G401.6 (cell line): ENCODE results near the gene SPTBN5.
A peak's percentile ranks its signal among the peaks of the same experiment; 100 is the strongest.

Source experiments
- FAIRE-seq: peaks from 2 replicates; lab custom pipeline; 2012; peaks lifted over from hg19 to GRCh38; lab: Jason Lieb, UNC

The SPTBN5 gene

DNA sequence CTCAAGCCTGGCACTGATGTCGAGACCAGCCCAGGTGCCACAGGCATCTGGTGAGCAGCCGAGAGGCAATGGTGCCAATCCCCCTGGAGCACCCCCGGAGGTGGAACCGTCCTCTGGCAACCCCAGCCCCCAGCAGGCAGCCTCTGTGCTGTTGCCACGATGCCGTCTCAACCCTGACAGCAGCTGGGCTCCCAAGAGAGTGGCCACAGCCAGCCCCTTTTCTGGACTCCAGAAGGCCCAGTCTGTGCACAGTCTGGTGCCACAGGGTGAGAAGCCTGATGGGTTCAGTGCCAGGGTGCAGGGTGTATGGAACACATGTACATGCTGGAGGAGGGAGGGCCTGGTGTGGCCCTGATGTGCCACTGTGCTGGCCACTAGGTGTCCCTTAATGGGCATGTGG lies 70.9 kb downstream of the SPTBN5 start:
- no peak for FAIRE-seq

DNA sequence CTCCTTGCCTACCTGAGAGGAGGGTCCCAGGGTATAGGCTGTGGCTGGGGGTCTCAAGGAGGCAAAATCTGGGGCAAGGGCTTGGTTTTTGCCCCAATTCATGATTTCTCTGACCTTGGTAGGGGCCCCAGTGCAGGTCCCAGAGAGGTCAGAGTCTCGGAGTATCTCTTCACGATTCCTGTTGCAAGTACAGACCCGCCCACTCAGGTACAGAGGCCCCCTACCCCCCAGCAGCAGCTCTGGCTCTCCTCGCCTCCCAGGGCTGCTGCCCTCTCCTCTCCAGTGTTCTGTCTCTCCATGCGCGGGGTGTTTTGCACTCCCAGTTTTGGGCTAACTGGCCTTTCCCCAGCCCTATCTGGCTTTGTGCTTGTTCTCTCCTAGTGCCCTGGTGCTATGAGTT lies 71.4 kb downstream of the SPTBN5 start:
- no peak for FAIRE-seq

DNA sequence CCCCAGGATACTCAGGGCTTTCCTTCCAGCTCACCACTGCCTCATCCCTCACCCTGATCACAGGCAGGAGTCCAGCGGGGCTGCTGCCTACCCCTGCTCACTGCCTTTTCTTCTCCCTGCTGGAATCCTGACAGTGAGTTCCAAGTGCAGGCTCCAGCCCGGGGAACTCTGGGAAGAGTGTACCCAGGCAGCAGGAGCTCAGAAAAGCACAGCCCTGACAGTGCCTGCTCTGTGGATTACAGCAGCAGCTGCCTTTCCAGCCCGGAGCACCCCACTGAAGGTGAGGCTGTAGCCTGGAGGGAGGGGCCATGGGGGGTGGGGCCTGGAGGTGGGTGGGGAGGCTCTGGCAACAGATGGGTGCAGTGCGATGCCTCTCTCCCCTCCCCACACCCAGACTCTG lies 72.0 kb downstream of the SPTBN5 start:
- FAIRE-seq: no peak

DNA sequence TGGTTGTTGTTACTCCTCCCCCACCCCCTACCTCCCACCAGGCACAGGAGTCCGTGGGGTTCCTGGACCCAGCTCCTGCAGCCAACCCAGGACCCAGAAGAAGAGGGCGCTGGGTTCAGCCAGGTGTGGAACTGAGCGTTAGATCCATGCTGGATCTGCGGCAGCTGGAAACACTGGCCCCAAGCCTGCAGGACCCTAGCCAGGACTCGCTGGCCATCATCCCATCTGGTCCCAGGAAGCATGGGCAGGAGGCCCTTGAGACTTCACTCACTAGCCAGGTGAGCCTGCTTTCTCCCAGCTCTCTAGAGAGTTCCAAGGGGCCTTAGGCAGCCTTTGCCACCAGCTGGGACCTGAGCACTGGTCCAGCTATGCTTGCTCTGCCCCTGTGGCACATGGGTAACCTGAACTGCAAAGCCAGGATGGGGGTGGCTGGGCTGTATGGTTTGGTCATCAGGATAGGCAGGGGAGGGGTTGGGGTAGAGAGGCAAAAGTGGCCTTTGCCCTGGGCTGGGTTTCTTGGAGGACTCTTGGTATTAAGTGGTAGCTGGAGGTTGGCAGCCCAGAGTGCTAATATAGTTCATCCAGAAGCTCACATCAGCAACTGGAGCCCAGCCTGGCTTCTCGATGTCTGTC lies 72.9 kb downstream of the SPTBN5 start:
- no peak for FAIRE-seq

DNA sequence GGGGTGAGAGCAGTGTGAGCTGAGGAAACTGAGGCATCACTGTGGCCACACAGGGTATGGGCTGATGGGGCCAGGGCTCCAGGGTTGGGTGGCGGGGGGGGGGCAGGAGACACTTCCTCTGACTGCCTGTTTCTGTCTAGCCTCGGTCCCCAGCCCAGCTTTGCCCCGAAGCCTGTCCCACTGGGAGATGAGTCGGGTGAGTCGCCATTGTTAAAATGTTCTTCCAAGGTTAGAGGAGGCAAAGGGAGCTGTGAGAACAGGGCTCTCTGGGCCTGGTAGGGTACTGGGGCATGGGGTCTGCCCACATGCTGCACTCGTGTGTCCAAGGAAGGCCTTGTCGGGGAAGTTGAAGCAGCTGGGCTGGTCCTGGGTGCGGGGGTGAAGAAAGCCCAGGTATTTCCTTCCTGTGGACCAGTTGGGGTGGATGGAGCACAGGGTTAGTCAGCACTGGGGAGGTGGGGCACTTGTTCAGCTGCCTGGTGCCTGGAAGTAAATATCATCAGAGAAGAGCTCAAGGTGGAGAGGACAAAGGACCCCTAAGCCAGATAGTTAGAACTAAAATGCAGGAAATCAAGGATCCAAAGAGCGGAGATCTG lies 74.3 kb downstream of the SPTBN5 start:
- FAIRE-seq: no peak

DNA sequence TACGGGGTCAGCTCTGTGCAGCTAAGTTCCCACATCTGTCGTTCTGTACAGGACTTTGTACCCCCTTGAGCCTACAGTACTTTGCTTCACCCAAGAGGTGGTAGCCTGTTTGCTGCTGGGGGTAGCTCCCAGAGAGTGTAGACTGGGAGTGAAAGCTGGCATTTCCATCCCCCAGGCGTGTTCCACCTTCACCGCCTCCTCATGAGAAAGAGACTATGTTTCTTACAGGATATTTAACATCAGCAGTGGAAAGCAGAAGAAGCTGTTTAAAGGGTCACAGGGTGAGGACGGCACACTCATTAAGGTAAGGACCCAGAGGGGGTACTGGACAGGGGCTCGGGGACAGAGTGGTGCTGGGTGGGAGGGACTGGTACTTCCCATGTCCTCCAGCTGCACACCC lies 76.1 kb downstream of the SPTBN5 start:
- FAIRE-seq: no peak

DNA sequence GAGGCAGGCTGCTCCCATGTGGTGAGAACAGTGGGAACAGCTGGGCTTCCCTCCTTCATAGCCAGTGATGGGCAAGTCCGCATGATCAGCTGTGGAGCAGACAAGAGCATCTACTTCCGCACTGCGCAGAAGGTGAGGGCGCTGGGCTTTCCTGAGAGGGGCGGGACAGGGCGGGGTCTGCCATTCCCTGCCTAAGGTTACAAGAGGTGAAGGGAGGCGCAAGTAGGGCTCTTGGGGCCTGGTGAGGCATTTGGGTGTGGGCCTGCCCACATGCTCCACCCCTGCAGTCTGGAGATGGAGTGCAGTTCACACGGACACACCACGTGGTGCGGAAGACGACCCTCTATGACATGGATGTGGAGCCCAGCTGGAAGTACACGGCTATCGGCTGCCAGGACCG lies 76.5 kb downstream of the SPTBN5 start:
- no peak for FAIRE-seq

DNA sequence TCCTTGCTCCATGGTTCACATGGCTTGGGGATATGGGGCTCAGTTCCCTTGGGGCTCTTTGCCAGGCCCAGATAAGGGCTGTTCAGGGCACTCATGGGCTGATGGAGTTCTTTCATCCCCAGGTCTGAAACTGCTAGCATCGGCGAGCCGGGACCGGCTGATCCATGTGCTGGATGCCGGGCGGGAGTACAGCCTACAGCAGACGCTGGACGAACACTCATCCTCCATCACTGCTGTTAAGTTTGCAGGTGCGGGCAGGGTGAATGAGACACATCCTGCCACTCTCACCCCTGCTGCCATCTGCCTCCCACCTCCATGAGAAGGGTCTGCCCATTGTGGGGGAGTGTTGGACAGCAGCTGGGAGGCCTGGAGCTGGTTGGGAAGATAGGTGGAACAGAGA lies 77.1 kb downstream of the SPTBN5 start:
- no peak for FAIRE-seq

DNA sequence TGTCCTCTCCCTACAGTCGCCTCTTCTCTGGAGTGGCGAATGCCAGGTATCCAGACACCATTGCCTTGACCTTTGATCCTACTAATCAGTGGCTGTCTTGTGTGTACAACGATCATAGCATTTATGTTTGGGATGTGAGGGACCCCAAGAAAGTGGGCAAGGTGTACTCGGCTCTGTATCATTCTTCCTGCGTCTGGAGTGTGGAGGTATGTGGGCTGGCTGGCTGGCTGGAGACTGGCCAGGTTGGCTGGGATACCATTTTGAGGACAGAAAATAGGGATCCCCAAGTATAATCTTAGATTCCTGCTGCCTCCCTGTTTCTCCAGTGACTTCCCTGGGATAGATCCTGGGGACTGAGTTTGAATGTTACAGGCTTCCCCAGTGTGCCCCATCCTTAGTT lies 79.3 kb downstream of the SPTBN5 start:
- no peak for FAIRE-seq

DNA sequence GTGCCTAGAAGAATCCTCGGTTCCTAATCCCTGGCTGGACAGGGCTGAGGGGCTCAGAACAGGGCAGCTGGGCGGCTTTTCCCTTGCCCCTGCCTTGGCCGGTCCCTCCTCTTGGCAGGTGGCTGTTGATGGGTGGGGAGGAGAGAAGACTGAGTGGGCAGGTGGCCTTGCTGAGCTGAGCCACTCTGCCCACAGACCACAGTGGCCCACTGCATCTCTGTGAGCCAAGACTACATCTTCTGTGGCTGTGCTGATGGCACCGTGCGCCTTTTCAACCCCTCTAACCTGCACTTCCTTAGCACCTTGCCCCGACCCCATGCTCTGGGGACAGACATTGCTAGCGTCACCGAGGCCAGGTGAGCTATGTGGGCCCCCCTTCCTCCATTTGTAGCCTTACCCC lies 80.4 kb downstream of the SPTBN5 start:
- FAIRE-seq: no peak

DNA sequence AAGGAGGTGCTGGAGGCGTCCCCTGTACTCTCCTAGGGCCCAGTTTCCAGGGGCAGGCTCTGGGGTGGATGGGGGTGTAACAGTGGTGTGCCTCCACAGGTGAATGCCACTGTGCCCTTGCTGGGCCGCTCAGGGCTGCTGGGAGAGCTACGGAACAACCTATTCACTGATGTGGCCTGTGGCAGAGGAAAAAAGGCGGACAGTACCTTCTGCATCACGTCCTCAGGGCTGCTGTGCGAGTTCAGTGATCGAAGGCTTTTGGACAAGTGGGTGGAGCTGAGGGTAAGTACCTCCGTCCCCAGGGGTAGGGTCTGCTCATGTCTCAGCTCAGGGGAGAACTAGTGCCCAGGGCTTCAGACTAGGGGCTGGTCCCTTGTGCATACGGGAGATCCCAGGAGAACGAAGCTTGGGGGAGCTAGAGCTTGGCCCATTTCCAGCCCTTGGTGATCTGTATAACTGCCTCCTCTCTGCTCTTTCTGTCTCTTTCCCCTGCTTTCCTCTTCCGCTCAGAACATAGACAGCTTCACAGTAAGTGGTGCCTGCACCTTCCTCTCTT lies 81.0 kb downstream of the SPTBN5 start:
- no peak for FAIRE-seq

DNA sequence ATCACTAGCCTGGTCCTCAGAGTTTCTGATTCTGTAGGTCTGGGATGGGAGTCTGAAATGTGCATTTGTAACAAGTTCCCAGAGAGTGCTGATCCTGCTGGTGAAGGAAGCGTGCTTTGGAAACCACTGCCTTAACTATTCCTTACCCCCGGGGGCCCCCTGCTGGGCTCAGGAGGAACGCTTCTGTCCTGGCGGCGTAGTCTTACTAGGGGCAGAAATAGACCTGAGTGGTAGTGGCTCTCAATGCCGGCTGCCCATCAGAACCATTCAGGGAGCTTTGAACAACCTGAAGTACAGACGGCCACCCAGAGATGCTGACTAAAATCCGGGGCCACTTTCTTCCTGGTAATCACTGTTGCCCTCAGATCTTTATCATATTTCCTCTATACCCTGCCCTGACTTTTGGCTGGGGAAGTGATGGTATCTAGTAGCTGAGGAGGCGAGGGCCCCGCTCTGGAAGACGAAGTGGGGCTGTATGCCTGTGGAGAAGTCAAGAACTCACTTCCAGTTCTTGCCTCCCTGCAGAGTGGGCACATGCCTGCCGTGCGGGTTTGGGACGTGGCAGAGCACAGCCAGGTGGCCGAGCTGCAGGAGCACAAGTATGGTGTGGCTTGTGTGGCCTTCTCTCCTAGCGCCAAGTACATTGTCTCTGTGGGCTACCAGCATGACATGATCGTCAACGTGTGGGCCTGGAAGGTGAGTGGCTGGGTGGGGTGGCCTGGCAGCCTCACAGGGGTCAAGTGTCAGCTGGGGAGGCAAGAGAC lies 82.2 kb downstream of the SPTBN5 start:
- peak; percentile 68 for FAIRE-seq

DNA sequence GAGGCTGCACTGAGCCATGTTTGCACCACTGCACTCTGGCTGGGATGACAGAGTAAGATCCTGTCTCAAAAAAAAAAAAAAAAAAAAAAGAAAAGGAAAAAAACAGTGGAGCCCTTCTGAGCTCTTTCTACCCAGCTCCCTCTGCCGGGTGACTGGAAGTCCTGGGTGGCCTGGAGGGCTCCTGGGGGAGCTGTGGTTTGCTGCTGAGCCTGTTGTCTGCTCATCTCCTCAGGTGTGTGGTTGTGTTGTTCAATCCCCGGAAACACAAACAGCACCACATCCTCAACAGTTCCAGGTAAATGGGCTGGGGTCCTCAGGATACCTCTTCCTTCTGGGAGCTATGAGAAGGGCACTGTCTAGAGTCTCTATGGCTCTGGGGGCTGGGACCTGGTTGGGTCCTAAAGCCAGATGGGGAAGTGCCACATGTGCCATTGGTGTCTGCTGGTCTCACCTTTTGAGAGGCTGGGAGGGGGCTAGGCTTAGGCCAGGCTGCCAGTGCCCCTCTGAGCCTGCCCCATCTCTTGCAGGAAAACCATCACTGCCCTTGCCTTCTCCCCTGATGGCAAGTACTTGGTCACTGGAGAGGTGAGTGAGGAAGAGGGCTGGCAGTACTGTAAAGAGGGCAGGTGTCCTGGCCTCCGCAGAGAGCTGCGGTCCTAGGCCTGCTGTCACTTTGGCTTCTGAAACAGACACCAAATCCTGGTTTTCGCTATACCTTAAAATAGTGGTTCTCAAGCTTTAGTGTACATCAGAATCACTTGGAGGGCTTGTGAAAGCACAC lies 83.0 kb downstream of the SPTBN5 start:
- FAIRE-seq: no peak

DNA sequence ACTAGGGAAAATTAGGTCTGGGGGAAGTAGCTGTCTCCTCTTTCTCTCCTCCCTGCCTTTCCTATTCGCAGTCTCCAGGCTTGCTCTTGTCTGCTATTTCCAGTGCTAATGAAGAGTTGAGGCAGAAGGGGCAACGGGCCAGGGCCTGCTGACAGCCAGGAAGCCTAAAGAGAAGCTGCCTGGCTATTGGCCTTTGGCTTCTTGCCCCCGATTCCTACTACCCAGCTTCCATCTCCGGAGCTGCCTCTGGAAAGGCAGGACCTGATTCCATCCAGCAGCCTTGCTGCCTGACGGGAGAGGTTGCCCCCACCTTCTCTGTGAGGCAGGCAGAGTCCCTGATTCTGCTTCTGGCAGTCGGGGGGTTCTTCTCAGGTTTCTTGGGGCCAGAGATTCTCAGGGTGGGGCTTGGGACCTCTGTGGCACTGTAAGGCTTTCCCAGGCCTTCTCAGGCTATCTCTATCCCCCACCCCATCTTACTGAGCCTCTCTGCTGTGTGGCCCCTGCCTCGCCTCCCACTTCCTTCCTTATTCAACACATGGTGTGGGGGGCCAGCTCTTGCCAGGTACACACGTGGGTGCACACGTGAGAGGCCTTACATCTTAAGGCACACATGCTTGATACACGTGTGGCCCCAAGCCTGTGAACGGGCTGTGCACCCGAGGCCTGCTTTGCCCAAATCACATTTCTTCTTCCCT lies 84.2 kb downstream of the SPTBN5 start:
- no peak for FAIRE-seq

DNA sequence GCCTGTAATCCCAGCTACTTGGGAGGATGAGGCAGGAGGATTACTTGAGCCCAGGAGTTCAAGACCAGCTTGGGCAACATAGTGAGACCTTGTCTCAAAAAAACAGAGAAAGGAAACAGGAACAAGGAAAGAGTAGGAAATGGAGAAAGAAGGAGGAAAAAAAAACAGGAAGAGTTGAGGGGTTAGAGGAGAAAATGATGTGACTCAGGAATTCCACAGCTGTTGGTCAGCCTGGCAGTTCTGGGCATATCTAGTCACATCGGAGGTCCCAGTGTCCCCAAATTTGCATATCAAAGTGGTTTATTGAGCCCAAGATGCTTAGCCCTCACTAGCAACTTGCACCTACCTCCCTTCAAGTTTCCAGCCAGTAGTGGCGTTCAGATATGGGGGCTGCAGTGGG lies 84.7 kb downstream of the SPTBN5 start:
- no peak for FAIRE-seq

DNA sequence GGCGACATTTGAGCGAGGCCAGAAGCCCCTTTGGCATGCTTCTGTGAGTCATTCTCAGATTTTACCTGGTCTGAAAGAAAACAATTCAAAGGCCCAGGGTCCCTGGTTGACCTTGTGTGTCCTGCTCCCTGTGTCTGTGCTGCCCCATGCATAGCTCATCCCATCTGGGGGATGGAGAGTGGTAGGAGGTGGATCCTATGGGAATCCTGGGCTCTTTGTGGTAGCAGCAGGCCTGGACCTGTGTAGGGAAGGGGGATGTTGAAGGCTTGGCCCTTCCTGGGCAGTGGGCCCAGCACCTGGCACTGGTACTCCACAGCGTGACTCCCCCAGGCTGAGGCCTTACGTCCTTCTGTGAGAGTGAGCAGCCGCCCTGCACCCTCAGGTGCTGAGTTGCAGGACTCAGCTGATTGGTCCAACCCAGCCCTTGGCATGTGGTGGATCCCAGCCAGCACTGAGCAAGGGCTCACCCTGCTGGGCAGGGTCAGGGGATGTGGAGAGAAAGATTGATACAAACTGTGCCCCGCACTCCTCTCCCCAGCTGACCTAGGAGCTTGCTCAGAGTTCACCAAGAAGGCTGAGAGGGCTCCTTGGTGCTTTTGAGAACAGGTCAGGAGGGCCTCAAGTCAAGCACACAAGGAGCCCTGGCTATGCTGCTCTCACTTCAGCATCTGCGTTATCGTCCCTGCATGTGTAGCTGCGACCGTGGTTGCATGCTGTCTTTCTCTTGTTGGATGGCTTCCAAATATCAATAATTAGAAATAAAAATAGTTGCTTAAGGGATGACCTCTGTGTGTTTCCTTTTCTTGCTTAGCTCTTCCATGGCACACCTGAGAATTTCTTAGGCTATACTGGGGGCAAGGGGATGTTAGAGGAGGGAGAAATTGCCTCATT lies 87.3 kb downstream of the SPTBN5 start:
- FAIRE-seq: no peak

DNA sequence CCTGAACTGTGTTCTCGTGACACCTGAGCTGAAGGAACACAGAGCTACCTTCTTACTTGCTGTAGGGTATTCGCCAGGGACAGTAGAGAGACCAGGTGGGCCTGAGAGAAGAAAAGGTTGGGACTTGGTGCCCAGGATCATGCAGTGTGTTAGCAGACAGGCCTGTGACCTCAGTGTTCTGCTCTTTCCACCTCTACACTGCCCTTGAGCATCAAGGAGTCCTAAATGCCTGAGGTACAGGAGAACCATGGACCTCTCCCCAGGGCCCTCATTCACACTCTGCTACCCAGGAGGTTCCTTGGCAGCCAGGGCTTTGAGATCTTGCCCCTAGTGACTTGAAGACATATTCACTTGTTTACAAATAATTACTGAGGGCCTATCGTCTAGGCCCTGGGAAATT lies 88.1 kb downstream of the SPTBN5 start:
- FAIRE-seq: no peak

DNA sequence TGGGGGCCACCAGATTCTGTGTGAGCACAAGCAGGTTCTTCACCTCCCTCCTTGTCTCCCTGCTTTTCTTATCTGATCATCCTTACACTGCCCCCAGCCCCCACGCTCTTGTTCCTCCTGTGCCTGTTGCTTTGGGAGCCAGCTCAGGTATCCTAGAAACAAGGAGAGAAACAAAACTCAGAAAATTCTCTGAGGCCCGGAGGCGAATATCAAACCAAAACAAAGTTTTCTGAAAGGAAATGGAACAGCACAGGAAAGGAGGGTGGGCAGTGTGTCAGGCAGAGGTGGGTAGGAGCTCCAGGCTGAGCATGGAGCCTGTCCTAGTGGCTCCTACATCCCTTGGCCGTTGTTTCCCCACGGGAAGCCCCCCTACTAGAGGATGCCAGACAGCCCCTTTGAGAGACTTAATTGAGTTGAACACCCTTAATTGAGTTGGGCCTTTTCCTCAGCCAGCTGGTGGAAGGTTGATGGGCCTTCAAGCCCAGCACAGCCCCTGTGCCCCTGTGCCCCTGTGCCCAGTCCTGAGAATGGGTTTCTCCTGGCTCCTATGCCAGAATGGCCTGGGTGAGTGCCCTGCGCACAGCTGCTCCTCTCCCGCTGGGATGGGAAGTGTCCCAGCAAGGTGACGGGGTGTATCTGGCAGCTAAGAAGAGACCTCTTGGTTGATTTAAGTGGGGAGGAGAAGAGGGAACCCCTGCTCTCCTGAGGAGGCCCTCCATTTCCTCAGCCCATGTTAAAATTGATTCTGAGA lies 88.8 kb downstream of the SPTBN5 start:
- no peak for FAIRE-seq

DNA sequence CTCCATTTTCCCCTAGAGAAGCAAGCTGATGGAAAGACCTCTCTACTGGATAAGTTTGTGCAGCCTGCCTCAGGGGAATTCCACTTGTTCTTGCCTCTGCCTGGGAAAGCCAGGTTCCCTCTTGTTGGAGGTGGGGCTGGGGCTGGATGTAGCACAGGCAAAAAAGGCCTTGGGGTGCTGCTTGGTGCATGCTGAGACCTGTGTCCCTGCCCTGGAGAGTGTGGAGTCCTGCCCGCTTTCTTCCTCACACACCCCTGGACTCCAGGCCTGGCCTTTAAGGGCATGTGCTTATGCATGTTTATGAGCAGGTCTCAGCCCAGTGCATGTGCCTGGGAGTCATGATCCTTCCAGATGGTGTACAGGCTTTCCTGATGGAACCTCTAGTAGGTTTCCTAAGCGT lies 89.5 kb downstream of the SPTBN5 start:
- no peak for FAIRE-seq

DNA sequence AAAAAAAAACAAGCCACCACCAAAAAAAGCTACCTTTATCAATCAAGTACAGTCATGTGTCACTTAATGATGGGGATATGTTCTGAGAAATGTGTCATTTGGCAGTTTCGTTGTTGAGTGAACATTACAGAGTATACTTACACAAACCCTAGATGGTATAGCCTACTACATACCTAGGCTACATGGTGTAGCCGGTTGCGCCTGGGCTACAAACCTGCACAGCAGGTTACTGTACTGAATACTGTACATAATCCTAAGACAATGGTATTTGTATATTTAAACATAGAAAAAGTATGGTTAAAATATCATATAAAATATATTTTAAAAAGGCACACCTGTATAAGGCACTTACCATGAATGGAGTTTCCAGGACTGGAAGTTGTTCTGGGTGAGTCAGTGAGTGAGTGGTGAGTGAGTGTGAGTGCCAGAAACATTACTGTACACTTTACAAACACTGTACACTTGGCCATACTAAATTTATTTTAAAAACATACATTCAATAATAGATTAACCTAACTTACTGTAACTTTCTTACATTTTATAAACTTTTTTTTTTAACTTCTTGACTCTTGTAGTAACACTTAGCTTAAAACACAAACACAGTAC lies 91.9 kb downstream of the SPTBN5 start:
- FAIRE-seq: peak; percentile 23
